Dermis lymphatic vessel endothelial cell (primary cell): ENCODE data around the gene TNFRSF1A. TPM values are rescaled to one million over a fixed set of nuclear protein-coding genes. Genes with fewer than 3 reads are reported as not detected.

Source experiments
- total RNA-seq: library from RNA; depleted of rRNA; stranded (reverse); fragments of >200 nt; gene quantifications from 2 replicates; pipeline ENCODE4 v1.2.1, GENCODE V29; 2014

TNFRSF1A gene
- 37.2 and 50.7 TPM in 2 replicates for total RNA-seq

DNA sequence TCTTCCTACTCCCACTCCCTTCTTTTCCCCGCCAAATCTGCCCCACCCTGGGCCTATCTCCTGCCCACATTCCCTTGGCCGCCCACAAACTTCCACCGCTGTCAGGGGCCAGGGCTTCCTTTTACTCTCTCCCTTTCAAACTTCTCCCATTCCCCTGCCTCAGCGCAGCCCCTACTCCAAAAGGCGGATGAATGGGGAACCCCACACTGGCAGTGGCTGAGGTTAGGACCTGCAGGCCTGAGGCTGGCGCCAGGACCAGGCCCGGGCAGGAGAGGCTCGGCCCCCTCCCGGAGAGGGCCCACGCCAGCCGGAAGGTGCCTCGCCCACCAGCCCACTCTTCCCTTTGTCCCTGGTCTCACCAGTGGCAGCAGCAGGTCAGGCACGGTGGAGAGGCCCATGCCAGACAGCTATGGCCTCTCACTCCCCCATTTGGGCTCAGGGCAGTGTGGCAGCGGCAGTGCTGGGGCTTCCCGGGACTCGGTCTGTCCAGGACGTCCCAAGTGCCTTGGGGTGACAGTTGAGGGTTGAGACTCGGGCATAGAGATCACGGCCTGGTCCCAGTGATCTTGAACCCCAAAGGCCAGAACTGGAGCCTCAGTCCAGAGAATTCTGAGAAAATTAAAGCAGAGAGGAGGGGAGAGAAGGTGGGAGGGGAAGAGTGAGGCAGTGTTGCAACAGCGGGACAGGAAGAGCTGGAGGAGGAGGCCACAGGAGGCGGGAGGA lies at the start of gene TNFRSF1A:
Gene TNFRSF1A (minus strand): TSS at position 660 of the 723 bp plus-strand sequence. CDS start 262 bp downstream, at position 398.

GRCh38 chr12:6383572-6384498 lies 42.0 kb upstream of the TNFRSF1A start, which contains the start of gene LTBR:
Gene LTBR (plus strand): TSS chr12:6384162. CDS start chr12:6384359, 197 bp downstream.

DNA sequence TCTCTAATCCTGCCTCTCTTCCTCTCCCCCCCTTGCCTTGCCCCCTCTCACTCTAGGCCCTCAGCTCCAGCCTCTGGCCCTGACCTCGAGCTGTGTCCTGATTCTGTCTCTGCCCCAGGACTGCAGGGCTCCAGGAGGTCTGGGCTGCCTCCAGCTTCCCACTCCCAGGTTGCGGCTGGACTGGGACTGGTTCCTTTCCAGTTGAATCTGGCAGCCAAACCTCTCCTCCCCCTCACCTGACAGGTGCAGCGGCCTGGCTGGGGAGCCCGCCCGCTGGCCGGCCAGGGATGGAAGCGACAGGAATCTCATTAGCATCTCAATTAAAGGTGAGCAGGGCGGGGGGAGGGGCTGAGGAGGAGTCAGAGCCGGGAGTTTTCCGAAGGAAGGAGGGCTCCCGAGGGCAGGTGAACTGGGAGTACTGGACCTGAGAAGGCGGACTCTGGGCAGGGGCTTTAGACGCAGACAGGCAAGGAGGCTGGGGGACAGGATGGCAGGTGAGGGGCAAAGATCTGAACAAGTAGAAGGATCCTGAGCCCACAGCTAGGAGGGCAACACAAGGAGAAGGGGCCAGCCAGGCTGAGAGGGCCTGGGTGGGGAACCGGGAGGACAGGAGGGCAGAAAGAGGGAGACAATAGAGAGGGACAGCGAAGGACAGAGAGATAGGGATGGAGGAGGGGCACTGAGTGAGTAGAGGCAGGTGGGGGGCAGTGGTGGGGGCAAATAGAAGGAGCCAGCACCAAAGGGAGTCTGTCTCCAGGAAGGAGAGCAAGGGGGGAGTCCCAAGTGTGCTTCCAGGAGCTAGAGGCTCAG lies 33.6 kb upstream of the TNFRSF1A start, which contains the start of gene SCNN1A:
Gene SCNN1A (minus strand): TSS at position 295 of the 810 bp plus-strand sequence. CDS start 780 bp downstream, outside the sequence.

Other genes with a start within 250 kb of the TNFRSF1A start
- gene VWF, start 217.4 kb downstream of the TNFRSF1A start, total RNA-seq, result 1,035 and 2,002 TPM in 2 replicates
- gene CD9, start 141.7 kb downstream of the TNFRSF1A start, total RNA-seq, result 958 and 1,785 TPM in 2 replicates
- not detected in 2 replicates for gene PLEKHG6, start 31.4 kb downstream of the TNFRSF1A start, total RNA-seq
- gene SCNN1A, start 33.5 kb upstream of the TNFRSF1A start, total RNA-seq, result 0.43 TPM in 1 of 2 replicates, not detected in the other
- 25.5 and 28.2 TPM in 2 replicates for gene LTBR, start 42.1 kb upstream of the TNFRSF1A start, total RNA-seq
- not detected in 2 replicates for gene CD27, start 102.9 kb upstream of the TNFRSF1A start, total RNA-seq
- gene TAPBPL, start 110.0 kb upstream of the TNFRSF1A start, total RNA-seq, result 11.0 and 28.1 TPM in 2 replicates
- gene VAMP1, start 128.6 kb upstream of the TNFRSF1A start, total RNA-seq, result 2.1 and 2.4 TPM in 2 replicates
- 107 and 124 TPM in 2 replicates for gene MRPL51, start 151.2 kb upstream of the TNFRSF1A start, total RNA-seq
- gene NCAPD2, start 152.0 kb upstream of the TNFRSF1A start, total RNA-seq, result 16.9 and 22.3 TPM in 2 replicates
- 3,384 and 4,426 TPM in 2 replicates for gene GAPDH, start 192.4 kb upstream of the TNFRSF1A start, total RNA-seq
- gene IFFO1, start 214.0 kb upstream of the TNFRSF1A start, total RNA-seq, result 9.7 and 11.3 TPM in 2 replicates
- gene NOP2, start 226.2 kb upstream of the TNFRSF1A start, total RNA-seq, result 8.7 and 13.8 TPM in 2 replicates